ENCODE results near the gene OLFML3. TPM values are rescaled to one million over a fixed set of nuclear protein-coding genes. Genes with fewer than 3 reads are reported as not detected.

OLFML3 gene
- total and polyA plus RNA-seq, 2 donors = 5.0 to 16.3 TPM

GRCh38 chr1:114022877-114023276 is 43.6 kb downstream of the OLFML3 start:
- H3K27ac ChIP-seq (ENCODE audit: low read depth in 1 of 2, low read length in 1 of 2) = no peak overlapping the region
- H3K9me3 ChIP-seq (ENCODE audit: control insufficient read depth in 2 of 2, insufficient read depth in 1 of 2, low read length in 1 of 2) = no peaks in the 10 kb centered on the region
- WGBS = 96% methylated on average over 2 of the region's 2 CpGs
- H3K27me3 ChIP-seq (ENCODE audit: control insufficient read depth in 2 of 2, insufficient read depth in 1 of 2, low read length in 1 of 2) = no peaks in the 10 kb centered on the region
- no peak overlapping the region for H3K4me3 ChIP-seq (ENCODE audit: low read length in 2 of 2)
- DNase-seq (ENCODE audit: low read depth in 6 of 9, low spot score in 9 of 9) = no peak
- no peaks in the 10 kb centered on the region for H3K36me3 ChIP-seq (ENCODE audit: control insufficient read depth in 2 of 2, insufficient read depth in 2 of 2, low read length in 1 of 2)
- H3K4me1 ChIP-seq (ENCODE audit: control insufficient read depth in 2 of 2, insufficient read depth in 2 of 2, low read length in 2 of 2) = no peaks in the 10 kb centered on the region

- Histone ChIP-seq H3K9me3 (ENCODE audit: control insufficient read depth in 2 of 2, insufficient read depth in 1 of 2, low read length in 1 of 2) (no peaks in the 10 kb centered on the region), H3K36me3 (ENCODE audit: control insufficient read depth in 2 of 2, insufficient read depth in 2 of 2, low read length in 1 of 2) (no peaks in the 10 kb centered on the region), H3K4me1 (ENCODE audit: control insufficient read depth in 2 of 2, insufficient read depth in 2 of 2, low read length in 2 of 2) (no peaks in the 10 kb centered on the region), H3K27ac (ENCODE audit: low read depth in 1 of 2, low read length in 1 of 2) (no peak overlapping the region), H3K27me3 (ENCODE audit: control insufficient read depth in 2 of 2, insufficient read depth in 1 of 2, low read length in 1 of 2) (no peaks in the 10 kb centered on the region), H3K4me3 (ENCODE audit: low read length in 2 of 2) (no peak overlapping the region)
- 97% methylated on average over 6 of the region's 6 CpGs for WGBS
- no peak for DNase-seq (ENCODE audit: low read depth in 6 of 9, low spot score in 9 of 9)
Measured at GRCh38 chr1:114023377-114023776, 44.1 kb downstream of the OLFML3 start.

GRCh38 chr1:114024049-114024448 is 44.8 kb downstream of the OLFML3 start:
- H3K4me3 ChIP-seq (ENCODE audit: low read length in 2 of 2) = no peak overlapping the region
- H3K27ac ChIP-seq (ENCODE audit: low read depth in 1 of 2, low read length in 1 of 2) = no peak overlapping the region
- H3K9me3 ChIP-seq (ENCODE audit: control insufficient read depth in 2 of 2, insufficient read depth in 1 of 2, low read length in 1 of 2) = no peaks in the 10 kb centered on the region
- no peak for DNase-seq (ENCODE audit: low read depth in 6 of 9, low spot score in 9 of 9)
- 94% methylated on average over 6 of the region's 6 CpGs for WGBS
- H3K4me1 ChIP-seq (ENCODE audit: control insufficient read depth in 2 of 2, insufficient read depth in 2 of 2, low read length in 2 of 2) = no peaks in the 10 kb centered on the region
- H3K27me3 ChIP-seq (ENCODE audit: control insufficient read depth in 2 of 2, insufficient read depth in 1 of 2, low read length in 1 of 2) = no peaks in the 10 kb centered on the region
- no peaks in the 10 kb centered on the region for H3K36me3 ChIP-seq (ENCODE audit: control insufficient read depth in 2 of 2, insufficient read depth in 2 of 2, low read length in 1 of 2)

- Histone ChIP-seq H3K27ac (ENCODE audit: low read depth in 1 of 2, low read length in 1 of 2) (no peak overlapping the region), H3K4me3 (ENCODE audit: low read length in 2 of 2) (no peak overlapping the region), H3K9me3 (ENCODE audit: control insufficient read depth in 2 of 2, insufficient read depth in 1 of 2, low read length in 1 of 2) (no peaks in the 10 kb centered on the region), H3K27me3 (ENCODE audit: control insufficient read depth in 2 of 2, insufficient read depth in 1 of 2, low read length in 1 of 2) (no peaks in the 10 kb centered on the region), H3K36me3 (ENCODE audit: control insufficient read depth in 2 of 2, insufficient read depth in 2 of 2, low read length in 1 of 2) (no peaks in the 10 kb centered on the region), H3K4me1 (ENCODE audit: control insufficient read depth in 2 of 2, insufficient read depth in 2 of 2, low read length in 2 of 2) (no peaks in the 10 kb centered on the region)
- no peak for DNase-seq (ENCODE audit: low read depth in 6 of 9, low spot score in 9 of 9)
- WGBS = 98% methylated on average over 5 of the region's 5 CpGs
Measured at GRCh38 chr1:114025609-114026401, 46.5 kb downstream of the OLFML3 start.

- DNase-seq (ENCODE audit: low read depth in 6 of 9, low spot score in 9 of 9) = no peak
- Histone ChIP-seq H3K9me3 (ENCODE audit: control insufficient read depth in 2 of 2, insufficient read depth in 1 of 2, low read length in 1 of 2) (no peaks in the 10 kb centered on the region), H3K27ac (ENCODE audit: low read depth in 1 of 2, low read length in 1 of 2) (no peak overlapping the region), H3K36me3 (ENCODE audit: control insufficient read depth in 2 of 2, insufficient read depth in 2 of 2, low read length in 1 of 2) (no peaks in the 10 kb centered on the region), H3K4me3 (ENCODE audit: low read length in 2 of 2) (no peak overlapping the region), H3K4me1 (ENCODE audit: control insufficient read depth in 2 of 2, insufficient read depth in 2 of 2, low read length in 2 of 2) (no peaks in the 10 kb centered on the region), H3K27me3 (ENCODE audit: control insufficient read depth in 2 of 2, insufficient read depth in 1 of 2, low read length in 1 of 2) (no peaks in the 10 kb centered on the region)
- 95% methylated on average over 6 of the region's 6 CpGs for WGBS
Measured at GRCh38 chr1:114026797-114027196, 47.5 kb downstream of the OLFML3 start.

Other genes starting within 250 kb of the OLFML3 start
- gene PHTF1, start 220.0 kb upstream of the OLFML3 start, total RNA-seq = 6.1 TPM
- gene PHTF1, start 220.0 kb upstream of the OLFML3 start, polyA plus RNA-seq = 9.8 TPM
- gene RSBN1, start 167.0 kb upstream of the OLFML3 start, total RNA-seq = 19.1 TPM
- 11.6 TPM for gene RSBN1, start 167.0 kb upstream of the OLFML3 start, polyA plus RNA-seq
- gene PTPN22, start 107.8 kb upstream of the OLFML3 start, total RNA-seq = 51.1 TPM
- 35.2 TPM for gene PTPN22, start 107.8 kb upstream of the OLFML3 start, polyA plus RNA-seq
- 0.76 TPM for gene BCL2L15, start 91.9 kb upstream of the OLFML3 start, total RNA-seq
- gene BCL2L15, start 91.9 kb upstream of the OLFML3 start, polyA plus RNA-seq = 1.8 TPM
- 20.0 TPM for gene AP4B1, start 74.7 kb upstream of the OLFML3 start, total RNA-seq
- 55.1 TPM for gene AP4B1, start 74.7 kb upstream of the OLFML3 start, polyA plus RNA-seq
- gene DCLRE1B, start 74.1 kb upstream of the OLFML3 start, total RNA-seq = 7.6 TPM
- 2.9 TPM for gene DCLRE1B, start 74.1 kb upstream of the OLFML3 start, polyA plus RNA-seq
- gene HIPK1, start 50.1 kb upstream of the OLFML3 start, total RNA-seq = 40.6 TPM
- 30.1 TPM for gene HIPK1, start 50.1 kb upstream of the OLFML3 start, polyA plus RNA-seq
- gene SYT6, start 174.4 kb downstream of the OLFML3 start, total RNA-seq = 0.09 TPM
- 0.11 TPM for gene SYT6, start 174.4 kb downstream of the OLFML3 start, polyA plus RNA-seq